ENCODE results near the gene WWOX. TPM values are rescaled to one million over a fixed set of nuclear protein-coding genes. Genes with fewer than 3 reads are reported as not detected.

Gene WWOX
- total and polyA plus RNA-seq, 4 experiments from 2014 or later, result 10.4 to 23.1 (median 17.5) TPM

DNA sequence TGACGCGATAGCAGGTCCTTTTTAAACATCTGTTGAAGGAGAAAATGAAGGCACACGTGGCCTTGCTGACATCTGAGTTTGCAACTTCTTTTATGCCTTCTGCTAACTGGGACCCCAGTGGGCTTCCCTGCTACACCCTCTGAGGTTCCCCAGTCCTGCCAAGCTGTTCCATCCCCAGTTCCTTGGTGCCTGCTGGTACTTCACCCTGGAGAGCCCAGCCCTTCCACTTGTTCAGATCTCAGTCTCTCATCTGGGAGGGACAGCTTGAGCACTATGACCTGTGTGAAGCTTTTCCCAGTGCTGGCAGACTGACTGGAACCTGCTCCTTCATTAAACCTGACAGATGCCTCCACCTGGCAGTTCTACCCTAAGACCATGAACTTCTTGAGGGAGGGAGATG is 95.5 kb downstream of the WWOX start:
- intact Hi-C loops (cut with micrococcal nuclease), result no loop called here
- Mint-ChIP-seq H3K9me3 (peaks cover 0 to 10% (median 0%) of the 10 kb centered on the region in 8 donors), H3K4me1 (peaks cover 0 to 3% (median under 1%) of the 10 kb centered on the region in 4 donors)

DNA sequence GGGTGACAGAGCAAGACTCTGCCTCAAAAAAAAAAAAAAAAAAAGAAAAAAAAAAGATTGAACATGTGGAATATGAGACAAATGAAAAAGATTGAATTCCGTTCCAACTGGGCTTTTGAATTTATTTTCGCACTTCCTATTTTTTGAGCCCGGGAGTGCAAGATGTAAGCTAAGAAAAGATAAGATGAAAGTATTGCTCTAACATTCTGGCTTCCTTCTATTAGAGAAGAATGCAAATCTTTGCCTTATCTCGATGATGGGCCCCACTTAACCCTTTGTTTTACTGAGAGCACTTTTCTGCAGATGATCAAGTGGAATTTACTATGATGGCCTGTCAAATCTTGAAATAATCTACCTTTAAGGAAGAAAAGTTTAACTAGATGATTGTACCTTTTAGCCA is 96.3 kb downstream of the WWOX start:
- ChIA-PET CTCF (ENCODE audit: partially characterized antibody) (no interaction called here), POLR2A (ENCODE audit: partially characterized antibody) (no interaction called here)
- H3K27me3 ChIP-seq (ENCODE audit: insufficient read depth, low read length), result no peaks in the 10 kb centered on the region

More for the DNA sequence above, 95.5 kb downstream of the WWOX start:
- no peak overlapping the region for H3K4me3 ChIP-seq (ENCODE audit: low read length in 2 of 2)
- Mint-ChIP-seq H3K36me3 (peaks cover 3 to 4% of the 10 kb centered on the region in 2 donors), H3K27ac (no peak overlapping the region), H3K4me3 (no peak overlapping the region), H3K27me3 (no peaks in the 10 kb centered on the region)
- no peaks in the 10 kb centered on the region for H3K9me3 ChIP-seq (ENCODE audit: control insufficient read depth in 1 of 2, low read length in 2 of 2)
- no peaks in the 10 kb centered on the region for H3K36me3 ChIP-seq (ENCODE audit: insufficient read depth, low read length)
- H3K27ac ChIP-seq (ENCODE audit: low read depth, low read length), result no peak overlapping the region
- ChIA-PET CTCF (ENCODE audit: partially characterized antibody) (no interaction called here), POLR2A (ENCODE audit: partially characterized antibody) (no interaction called here)
- DNase-seq, result no peak
- no peaks in the 10 kb centered on the region for H3K27me3 ChIP-seq (ENCODE audit: insufficient read depth, low read length)
- H3K4me1 ChIP-seq (ENCODE audit: insufficient read depth, low read length), result no peaks in the 10 kb centered on the region

DNA sequence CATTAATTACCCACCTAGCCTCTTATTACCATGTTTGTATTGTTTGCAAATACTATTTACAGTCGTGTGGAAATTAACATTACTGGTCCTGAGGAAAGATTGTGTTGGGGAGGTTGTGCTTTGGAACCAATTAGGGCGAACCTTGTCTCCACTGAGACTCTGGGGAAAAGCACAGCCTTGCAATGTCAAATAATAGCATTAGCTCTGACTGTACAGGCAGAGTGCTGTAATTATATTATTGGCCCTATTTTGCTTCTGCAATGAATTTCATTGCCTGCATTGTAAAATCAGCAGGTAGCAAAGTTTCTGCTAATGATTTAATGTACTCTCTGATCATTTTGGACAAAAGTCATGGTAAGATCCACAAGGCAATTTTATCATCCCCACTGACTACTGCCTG is 97.0 kb downstream of the WWOX start:
- Histone ChIP-seq H3K27ac (ENCODE audit: low read depth, low read length) (no peak overlapping the region), H3K9me3 (ENCODE audit: control insufficient read depth in 1 of 2, low read length in 2 of 2) (no peaks in the 10 kb centered on the region), H3K4me1 (ENCODE audit: insufficient read depth, low read length) (no peaks in the 10 kb centered on the region), H3K36me3 (ENCODE audit: insufficient read depth, low read length) (no peaks in the 10 kb centered on the region), H3K4me3 (ENCODE audit: low read length in 2 of 2) (no peak overlapping the region), H3K27me3 (ENCODE audit: insufficient read depth, low read length) (no peaks in the 10 kb centered on the region)
- ChIA-PET POLR2A (ENCODE audit: partially characterized antibody) (no interaction called here), CTCF (ENCODE audit: partially characterized antibody) (no interaction called here)
- no peak for DNase-seq
- H3K36me3 Mint-ChIP-seq, result peaks cover 2 to 3% of the 10 kb centered on the region in 2 donors
- H3K27me3 Mint-ChIP-seq, result no peaks in the 10 kb centered on the region
- intact Hi-C loops (cut with micrococcal nuclease), result no loop called here
- H3K9me3 Mint-ChIP-seq, result peaks cover 0 to 7% (median 0%) of the 10 kb centered on the region in 8 donors
- H3K4me3 Mint-ChIP-seq, result no peak overlapping the region
- peaks cover 0 to 3% (median under 1%) of the 10 kb centered on the region in 4 donors for H3K4me1 Mint-ChIP-seq
- H3K27ac Mint-ChIP-seq, result no peak overlapping the region

More for the DNA sequence above, 96.3 kb downstream of the WWOX start:
- intact Hi-C loops (cut with micrococcal nuclease), result no loop called here
- no peaks in the 10 kb centered on the region for H3K9me3 ChIP-seq (ENCODE audit: control insufficient read depth in 1 of 2, low read length in 2 of 2)
- Mint-ChIP-seq H3K9me3 (peaks cover 0 to 8% (median 0%) of the 10 kb centered on the region in 8 donors), H3K36me3 (peaks cover 3 to 4% of the 10 kb centered on the region in 2 donors), H3K4me3 (no peak overlapping the region), H3K27me3 (no peaks in the 10 kb centered on the region), H3K27ac (no peak overlapping the region), H3K4me1 (peaks cover 0 to 3% (median under 1%) of the 10 kb centered on the region in 4 donors)
- no peaks in the 10 kb centered on the region for H3K36me3 ChIP-seq (ENCODE audit: insufficient read depth, low read length)
- DNase-seq, result no peak
- H3K4me1 ChIP-seq (ENCODE audit: insufficient read depth, low read length), result no peaks in the 10 kb centered on the region
- H3K4me3 ChIP-seq (ENCODE audit: low read length in 2 of 2), result no peak overlapping the region
- H3K27ac ChIP-seq (ENCODE audit: low read depth, low read length), result no peak overlapping the region

DNA sequence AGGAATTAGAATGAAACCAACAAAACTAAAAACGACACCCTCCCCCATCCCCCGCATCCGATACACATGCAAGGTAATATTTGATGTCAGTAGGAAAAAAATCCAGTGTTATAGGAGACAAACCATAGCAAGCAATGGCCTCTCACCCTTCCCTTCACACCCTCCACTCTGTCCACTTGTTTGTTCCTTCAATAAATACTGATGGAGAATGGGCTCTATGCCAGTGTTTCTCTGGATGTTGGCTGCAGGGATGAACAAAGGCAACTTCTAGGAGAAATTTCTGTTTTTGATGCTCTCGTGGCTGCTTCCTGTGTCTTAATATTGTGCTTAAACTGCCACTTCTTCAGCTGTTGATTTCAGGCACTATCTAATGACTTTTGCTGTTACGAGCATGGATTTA is 98.8 kb downstream of the WWOX start:
- Histone ChIP-seq H3K4me3 (ENCODE audit: low read length in 2 of 2) (no peak overlapping the region), H3K27me3 (ENCODE audit: insufficient read depth, low read length) (no peaks in the 10 kb centered on the region), H3K36me3 (ENCODE audit: insufficient read depth, low read length) (no peaks in the 10 kb centered on the region), H3K4me1 (ENCODE audit: insufficient read depth, low read length) (no peaks in the 10 kb centered on the region), H3K27ac (ENCODE audit: low read depth, low read length) (no peak overlapping the region), H3K9me3 (ENCODE audit: control insufficient read depth in 1 of 2, low read length in 2 of 2) (no peaks in the 10 kb centered on the region)
- no peak overlapping the region for H3K4me3 Mint-ChIP-seq
- DNase-seq, result no peak
- no peak overlapping the region for H3K27ac Mint-ChIP-seq
- H3K27me3 Mint-ChIP-seq, result no peaks in the 10 kb centered on the region
- POLR2A ChIA-PET (ENCODE audit: partially characterized antibody), result no interaction called here
- peaks cover 0 to 7% of the 10 kb centered on the region in 2 donors for H3K36me3 Mint-ChIP-seq
- CTCF ChIA-PET (ENCODE audit: partially characterized antibody), result no interaction called here
- peaks cover 0 to 2% (median 0%) of the 10 kb centered on the region in 8 donors for H3K9me3 Mint-ChIP-seq
- intact Hi-C loops (cut with micrococcal nuclease), result no loop called here
- peaks cover 0 to 3% (median under 1%) of the 10 kb centered on the region in 4 donors for H3K4me1 Mint-ChIP-seq

DNA sequence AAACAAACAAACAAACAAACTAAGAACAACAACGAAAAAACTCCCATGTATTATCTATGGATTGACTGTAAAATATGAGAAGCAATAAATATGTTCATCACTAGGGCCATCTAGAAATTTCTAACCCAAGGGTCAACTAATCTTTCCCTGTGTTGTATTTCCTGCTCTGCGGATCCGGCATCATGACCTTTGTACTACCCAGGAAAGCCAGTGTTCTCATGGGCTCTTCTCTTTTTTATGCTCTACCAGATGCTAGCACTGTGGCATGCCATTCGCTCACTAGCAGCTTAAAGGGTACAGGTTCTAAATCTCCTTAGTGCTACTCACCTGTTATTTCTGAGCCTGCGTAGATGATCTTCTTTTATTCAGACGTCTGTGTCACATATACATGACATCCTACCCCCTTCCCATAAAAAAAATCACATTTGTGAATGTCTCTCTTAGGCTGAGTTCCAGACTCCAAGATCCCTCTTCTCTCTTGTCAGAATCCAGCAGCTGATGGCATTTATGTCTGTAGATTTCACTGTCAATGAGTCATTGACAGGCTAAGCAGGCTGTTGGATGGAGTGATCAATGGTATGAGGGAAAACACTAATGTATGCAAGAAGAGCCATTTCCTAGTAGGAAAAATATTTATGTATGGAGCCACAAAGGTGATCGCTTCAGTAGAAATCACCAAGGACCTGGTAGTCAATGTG is 100.0 kb downstream of the WWOX start:
- H3K27ac ChIP-seq (ENCODE audit: low read depth, low read length), result no peak overlapping the region
- peaks cover 0 to 14% of the 10 kb centered on the region in 2 donors for H3K36me3 Mint-ChIP-seq
- H3K27ac Mint-ChIP-seq, result no peak overlapping the region
- H3K4me3 Mint-ChIP-seq, result no peak overlapping the region
- no peaks in the 10 kb centered on the region for H3K36me3 ChIP-seq (ENCODE audit: insufficient read depth, low read length)
- no peak overlapping the region for H3K4me3 ChIP-seq (ENCODE audit: low read length in 2 of 2)
- no peaks in the 10 kb centered on the region for H3K9me3 ChIP-seq (ENCODE audit: control insufficient read depth in 1 of 2, low read length in 2 of 2)
- H3K27me3 ChIP-seq (ENCODE audit: insufficient read depth, low read length), result no peaks in the 10 kb centered on the region
- ChIA-PET POLR2A (ENCODE audit: partially characterized antibody) (no interaction called here), CTCF (ENCODE audit: partially characterized antibody) (no interaction called here)
- no peaks in the 10 kb centered on the region for H3K4me1 ChIP-seq (ENCODE audit: insufficient read depth, low read length)
- H3K4me1 Mint-ChIP-seq, result peaks cover 0 to 3% (median 0%) of the 10 kb centered on the region in 4 donors
- intact Hi-C loops (cut with micrococcal nuclease), result no loop called here
- DNase-seq, result no peak
- no peaks in the 10 kb centered on the region for H3K27me3 Mint-ChIP-seq
- no peaks in the 10 kb centered on the region for H3K9me3 Mint-ChIP-seq

DNA sequence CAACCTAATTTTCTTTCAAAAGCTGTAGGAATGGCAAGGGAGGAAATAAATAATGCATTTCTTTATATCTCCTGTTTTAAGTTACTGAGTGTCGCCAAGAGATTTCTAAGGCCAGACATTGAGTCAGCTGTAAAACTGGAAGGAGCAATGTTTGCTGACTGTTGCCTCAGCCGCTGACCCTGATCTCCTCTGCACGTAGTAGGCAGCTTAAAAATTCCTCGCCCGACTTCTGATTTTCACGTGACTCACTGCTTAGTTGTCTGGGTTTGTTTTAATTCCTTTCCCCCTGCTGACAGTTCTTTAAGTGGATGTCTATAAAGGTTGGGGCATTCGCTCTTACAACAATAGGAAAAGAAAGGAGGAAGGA is 100.6 kb downstream of the WWOX start:
- Histone ChIP-seq H3K27me3 (ENCODE audit: insufficient read depth, low read length) (no peaks in the 10 kb centered on the region), H3K9me3 (ENCODE audit: control insufficient read depth in 1 of 2, low read length in 2 of 2) (no peaks in the 10 kb centered on the region), H3K4me3 (ENCODE audit: low read length in 2 of 2) (no peak overlapping the region), H3K36me3 (ENCODE audit: insufficient read depth, low read length) (no peaks in the 10 kb centered on the region), H3K4me1 (ENCODE audit: insufficient read depth, low read length) (no peaks in the 10 kb centered on the region), H3K27ac (ENCODE audit: low read depth, low read length) (no peak overlapping the region)
- CTCF ChIA-PET (ENCODE audit: partially characterized antibody), result no interaction called here
- intact Hi-C loops (cut with micrococcal nuclease), result no loop called here
- H3K27ac Mint-ChIP-seq, result no peak overlapping the region
- H3K4me1 Mint-ChIP-seq, result peaks cover 0 to 3% (median 0%) of the 10 kb centered on the region in 4 donors
- H3K9me3 Mint-ChIP-seq, result no peaks in the 10 kb centered on the region
- no peak overlapping the region for H3K4me3 Mint-ChIP-seq
- POLR2A ChIA-PET (ENCODE audit: partially characterized antibody), result no interaction called here
- H3K27me3 Mint-ChIP-seq, result no peaks in the 10 kb centered on the region
- H3K36me3 Mint-ChIP-seq, result peaks cover 0 to 16% of the 10 kb centered on the region in 2 donors
- DNase-seq, result no peak

DNA sequence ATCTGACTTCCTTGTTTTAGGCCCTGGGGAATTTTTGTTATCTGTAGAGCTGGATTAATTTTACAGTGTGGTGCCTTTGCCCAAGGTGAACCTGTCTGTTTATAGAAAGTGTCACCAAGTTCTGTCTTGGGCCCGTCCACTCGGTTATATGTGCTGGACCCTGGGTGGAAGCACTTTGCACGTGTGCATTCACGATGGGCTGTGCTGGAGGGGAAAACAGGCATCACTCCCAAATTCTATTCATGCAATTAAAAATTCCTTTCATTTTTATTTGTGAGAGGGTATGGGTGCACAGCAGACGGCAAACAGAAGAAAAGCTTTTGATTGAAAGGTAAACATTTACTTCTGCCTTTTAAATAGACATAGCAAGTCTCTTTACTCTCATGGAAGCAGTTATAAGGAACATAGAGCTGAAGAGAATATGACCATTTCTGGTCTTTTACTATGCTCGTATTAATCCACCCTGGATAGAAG is 101.2 kb downstream of the WWOX start:
- intact Hi-C loops (cut with micrococcal nuclease), result no loop called here
- no peak for DNase-seq
- Mint-ChIP-seq H3K36me3 (peaks cover 0 to 23% of the 10 kb centered on the region in 2 donors), H3K9me3 (peaks cover 0 to 3% (median 0%) of the 10 kb centered on the region in 8 donors), H3K27me3 (no peaks in the 10 kb centered on the region), H3K4me3 (no peak overlapping the region), H3K27ac (no peak overlapping the region), H3K4me1 (peaks cover 0 to 3% (median 0%) of the 10 kb centered on the region in 4 donors)
- no peaks in the 10 kb centered on the region for H3K36me3 ChIP-seq (ENCODE audit: insufficient read depth, low read length)
- no peak overlapping the region for H3K27ac ChIP-seq (ENCODE audit: low read depth, low read length)
- ChIA-PET POLR2A (ENCODE audit: partially characterized antibody) (no interaction called here), CTCF (ENCODE audit: partially characterized antibody) (no interaction called here)
- H3K4me1 ChIP-seq (ENCODE audit: insufficient read depth, low read length), result no peaks in the 10 kb centered on the region
- no peaks in the 10 kb centered on the region for H3K9me3 ChIP-seq (ENCODE audit: control insufficient read depth in 1 of 2, low read length in 2 of 2)
- H3K4me3 ChIP-seq (ENCODE audit: low read length in 2 of 2), result no peak overlapping the region
- H3K27me3 ChIP-seq (ENCODE audit: insufficient read depth, low read length), result no peaks in the 10 kb centered on the region
